ENCODE data around the gene NFU1.
"Not testable (repeated sequence)": the region's sequence is repeated elsewhere in the genome, so short reads cannot be mapped to it uniquely, and the experiment has no call there.

The NFU1 gene

DNA sequence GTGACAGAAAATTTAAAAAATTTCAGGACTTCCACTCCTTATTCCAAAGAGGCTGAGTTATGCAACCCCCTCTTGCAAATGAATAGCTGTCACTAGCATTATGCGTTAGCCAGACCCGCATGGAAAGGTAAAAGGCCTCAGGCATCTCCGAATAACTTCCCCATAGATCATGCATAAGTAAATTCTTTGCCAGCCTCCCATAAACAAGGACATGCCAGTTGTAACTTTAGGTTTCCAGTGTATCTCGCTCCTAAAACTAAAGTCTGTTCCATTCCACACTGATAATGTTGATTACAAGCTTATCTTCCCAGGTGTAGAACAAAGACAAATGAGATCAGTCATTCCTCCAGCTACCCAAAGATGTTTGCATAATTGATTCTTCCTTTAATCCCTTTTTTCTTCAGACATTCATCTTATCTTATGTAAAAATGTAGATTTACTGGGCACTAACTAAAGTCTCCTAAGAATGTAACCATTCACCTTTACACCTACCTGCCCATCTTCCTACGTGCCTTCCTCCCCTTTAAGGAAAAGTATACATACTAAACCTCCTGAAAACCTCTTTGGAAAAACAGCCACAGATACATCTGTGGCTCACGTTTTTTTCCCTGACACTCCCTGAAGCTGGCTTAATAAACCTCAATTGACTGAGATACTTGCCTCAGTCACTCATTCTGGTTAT, 13.6 kb upstream of the NFU1 start:
- no peak for DNase-seq
- H3K4me1 Mint-ChIP-seq, result no peaks in the 10 kb centered on the region
- no peak overlapping the region for H3K27ac Mint-ChIP-seq
- H3K4me3 Mint-ChIP-seq, result no peak overlapping the region
- H3K27me3 Mint-ChIP-seq (ENCODE audit: low read depth, poor library complexity), result peaks cover 3% of the 10 kb centered on the region
- no peaks in the 10 kb centered on the region for H3K9me3 Mint-ChIP-seq
- no peaks in the 10 kb centered on the region for H3K36me3 Mint-ChIP-seq (ENCODE audit: low read depth)
- TF ChIP-seq, protein P1, sequence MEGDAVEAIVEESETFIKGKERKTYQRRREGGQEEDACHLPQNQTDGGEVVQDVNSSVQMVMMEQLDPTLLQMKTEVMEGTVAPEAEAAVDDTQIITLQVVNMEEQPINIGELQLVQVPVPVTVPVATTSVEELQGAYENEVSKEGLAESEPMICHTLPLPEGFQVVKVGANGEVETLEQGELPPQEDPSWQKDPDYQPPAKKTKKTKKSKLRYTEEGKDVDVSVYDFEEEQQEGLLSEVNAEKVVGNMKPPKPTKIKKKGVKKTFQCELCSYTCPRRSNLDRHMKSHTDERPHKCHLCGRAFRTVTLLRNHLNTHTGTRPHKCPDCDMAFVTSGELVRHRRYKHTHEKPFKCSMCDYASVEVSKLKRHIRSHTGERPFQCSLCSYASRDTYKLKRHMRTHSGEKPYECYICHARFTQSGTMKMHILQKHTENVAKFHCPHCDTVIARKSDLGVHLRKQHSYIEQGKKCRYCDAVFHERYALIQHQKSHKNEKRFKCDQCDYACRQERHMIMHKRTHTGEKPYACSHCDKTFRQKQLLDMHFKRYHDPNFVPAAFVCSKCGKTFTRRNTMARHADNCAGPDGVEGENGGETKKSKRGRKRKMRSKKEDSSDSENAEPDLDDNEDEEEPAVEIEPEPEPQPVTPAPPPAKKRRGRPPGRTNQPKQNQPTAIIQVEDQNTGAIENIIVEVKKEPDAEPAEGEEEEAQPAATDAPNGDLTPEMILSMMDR (IDR thresholded peaks at IDR 0.05), result no peak

DNA sequence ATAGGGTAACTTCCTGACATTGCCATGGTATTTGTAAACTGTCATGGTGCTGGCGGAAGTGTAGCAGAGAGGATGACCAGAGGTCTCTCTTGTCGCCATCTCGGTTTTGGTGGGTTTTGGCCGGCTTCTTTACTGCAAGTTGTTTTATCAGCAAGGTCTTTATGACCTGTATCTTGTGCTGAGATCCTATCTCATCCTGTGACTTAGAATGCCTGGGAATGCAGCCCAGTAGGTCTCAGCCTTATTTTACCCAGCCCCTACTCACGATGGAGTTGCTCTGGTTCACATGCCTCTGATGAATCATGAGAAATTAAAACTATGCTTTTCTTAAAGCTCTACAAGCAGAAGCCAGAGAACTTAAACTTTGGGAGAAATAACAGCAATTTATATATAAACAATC, 12.7 kb upstream of the NFU1 start:
- H3K4me3 Mint-ChIP-seq, result no peak overlapping the region
- H3K36me3 Mint-ChIP-seq (ENCODE audit: low read depth), result no peaks in the 10 kb centered on the region
- TF ChIP-seq, protein P1 (IDR thresholded peaks at IDR 0.05), result no peak
- no peak overlapping the region for H3K27ac Mint-ChIP-seq
- H3K9me3 Mint-ChIP-seq, result no peaks in the 10 kb centered on the region
- H3K4me1 Mint-ChIP-seq, result no peaks in the 10 kb centered on the region
- H3K27me3 Mint-ChIP-seq (ENCODE audit: low read depth, poor library complexity), result no peaks in the 10 kb centered on the region
- DNase-seq, result no peak

DNA sequence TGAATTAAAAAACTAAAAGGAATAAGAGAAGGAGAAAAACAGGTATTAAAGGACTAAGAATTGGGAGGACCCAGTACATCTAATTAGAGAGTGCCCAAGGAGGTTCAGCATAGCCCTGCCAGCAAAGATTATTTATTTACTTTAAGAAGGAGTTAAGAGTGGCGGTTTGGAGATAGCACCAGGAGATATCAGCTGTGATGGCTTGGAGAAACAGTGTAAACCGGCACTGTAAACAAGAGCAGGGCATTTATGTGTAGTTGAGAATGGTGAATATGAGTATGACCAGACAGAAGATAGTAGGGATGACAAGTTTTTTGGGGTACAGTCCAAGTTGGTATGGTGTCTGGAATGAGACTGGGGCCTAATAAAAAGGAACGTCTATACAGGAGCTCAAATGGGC, 6.4 kb upstream of the NFU1 start:
- H3K36me3 Mint-ChIP-seq (ENCODE audit: low read depth); DNase-seq; H3K9me3 Mint-ChIP-seq; H3K4me1 Mint-ChIP-seq; H3K27me3 Mint-ChIP-seq (ENCODE audit: low read depth, poor library complexity); H3K27ac Mint-ChIP-seq; H3K4me3 Mint-ChIP-seq: not testable (repeated sequence)

DNA sequence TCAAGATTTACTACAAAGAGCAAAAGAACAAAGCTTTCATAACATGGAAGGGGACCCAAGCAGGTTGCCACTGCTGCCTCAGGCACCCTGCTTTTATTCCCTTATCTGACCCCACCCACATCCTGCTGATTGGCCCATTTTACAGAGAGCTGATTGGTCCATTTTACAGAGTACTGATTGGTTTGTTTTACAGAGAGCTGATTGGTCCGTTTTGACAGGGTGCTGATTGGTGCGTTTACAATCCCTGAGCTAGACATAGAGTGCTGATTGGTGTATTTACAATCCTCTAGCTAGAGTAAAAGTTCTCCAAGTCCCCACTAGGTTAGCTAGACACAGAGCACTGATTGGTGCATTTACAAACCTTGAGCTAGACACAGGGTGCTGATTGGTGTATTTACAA, 2.3 kb upstream of the NFU1 start:
- DNase-seq; H3K27me3 Mint-ChIP-seq (ENCODE audit: low read depth, poor library complexity); H3K9me3 Mint-ChIP-seq; H3K4me3 Mint-ChIP-seq; H3K36me3 Mint-ChIP-seq (ENCODE audit: low read depth); H3K27ac Mint-ChIP-seq: not testable (repeated sequence)
- peaks cover 29% of the 10 kb centered on the region for H3K4me1 Mint-ChIP-seq

DNA sequence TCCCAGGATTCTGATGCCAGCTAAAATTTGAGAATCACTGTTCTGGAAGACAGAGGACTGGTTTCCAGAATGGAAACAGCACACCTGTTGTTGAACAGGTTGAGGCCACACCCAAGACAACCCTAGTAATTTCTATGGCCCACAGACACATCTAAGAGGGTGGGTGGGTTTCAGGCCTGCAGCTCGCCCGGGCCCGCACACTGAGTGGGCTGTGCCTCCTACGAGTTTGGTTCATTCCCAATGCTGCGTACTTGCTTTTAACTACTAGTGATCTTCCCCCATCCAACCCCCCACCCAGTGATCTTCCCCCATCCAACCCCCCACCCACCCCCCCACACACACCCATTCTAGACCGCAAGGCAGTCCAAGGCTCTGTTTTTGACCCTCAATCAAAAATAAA, 1.3 kb upstream of the NFU1 start:
- H3K27ac Mint-ChIP-seq, result no peak overlapping the region
- TF ChIP-seq, protein P1 (IDR thresholded peaks at IDR 0.05), result no peak
- DNase-seq, result no peak
- H3K36me3 Mint-ChIP-seq (ENCODE audit: low read depth), result peaks cover 10% of the 10 kb centered on the region
- no peak overlapping the region for H3K4me3 Mint-ChIP-seq
- H3K4me1 Mint-ChIP-seq, result peaks cover 32% of the 10 kb centered on the region
- peaks cover 4% of the 10 kb centered on the region for H3K9me3 Mint-ChIP-seq
- no peaks in the 10 kb centered on the region for H3K27me3 Mint-ChIP-seq (ENCODE audit: low read depth, poor library complexity)

DNA sequence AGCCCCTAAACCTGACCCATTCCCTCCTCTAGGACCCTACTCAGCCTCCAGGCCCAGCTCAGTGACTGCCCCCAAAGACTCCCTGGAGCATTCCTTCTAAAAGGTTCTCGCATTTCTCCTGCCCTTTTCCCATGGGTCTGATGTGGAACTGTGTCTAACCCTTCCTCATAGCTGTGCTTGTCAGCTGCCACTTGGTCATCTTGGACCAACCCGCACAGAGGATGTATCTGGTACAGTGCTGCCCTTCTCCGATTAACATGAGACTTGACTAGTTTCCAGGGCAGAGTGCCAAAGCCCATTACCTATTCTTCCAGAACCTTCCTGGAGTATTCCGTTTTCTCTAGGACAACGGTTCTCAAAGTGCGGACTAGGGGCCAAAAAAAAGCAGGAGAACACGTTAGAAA, 518 bp upstream of the NFU1 start:
- Mint-ChIP-seq H3K36me3 (ENCODE audit: low read depth) (peaks cover 12% of the 10 kb centered on the region), H3K4me3 (peak overlapping the region; percentile 90), H3K4me1 (peaks cover 32% of the 10 kb centered on the region), H3K27ac (peak overlapping the region; percentile 98), H3K9me3 (peaks cover 4% of the 10 kb centered on the region), H3K27me3 (ENCODE audit: low read depth, poor library complexity) (no peaks in the 10 kb centered on the region)
- TF ChIP-seq, protein P1 (IDR thresholded peaks at IDR 0.05), result no peak
- DNase-seq, result no peak

DNA sequence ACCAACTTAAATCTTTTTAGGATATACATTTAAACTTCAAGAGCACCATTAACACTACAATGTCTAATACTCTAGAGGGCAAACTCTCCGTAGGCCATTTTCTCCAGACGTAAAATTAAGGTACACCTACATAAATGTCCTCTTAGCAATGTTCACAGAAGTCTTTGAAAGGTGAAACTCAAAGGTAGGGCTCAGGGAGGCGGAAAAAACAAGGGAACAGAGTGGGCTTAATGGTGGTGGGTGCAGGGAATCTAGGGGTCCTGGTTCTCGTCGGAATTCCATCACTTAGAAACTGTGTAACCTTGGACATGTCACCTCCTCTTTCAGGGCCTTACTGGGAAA, 668 bp downstream of the NFU1 start:
- H3K9me3 Mint-ChIP-seq, result peaks cover 4% of the 10 kb centered on the region
- no peak for DNase-seq
- H3K4me1 Mint-ChIP-seq, result peaks cover 32% of the 10 kb centered on the region
- H3K27me3 Mint-ChIP-seq (ENCODE audit: low read depth, poor library complexity), result no peaks in the 10 kb centered on the region
- H3K4me3 Mint-ChIP-seq, result peak overlapping the region; percentile 90
- TF ChIP-seq, protein P1 (IDR thresholded peaks at IDR 0.05), result no peak
- peak overlapping the region; percentile 98 for H3K27ac Mint-ChIP-seq
- peaks cover 17% of the 10 kb centered on the region for H3K36me3 Mint-ChIP-seq (ENCODE audit: low read depth)

All from nephron progenitor cell (in vitro differentiated cells).